Liver (tissue), 3 donors: ENCODE measurements around the gene FAM124A.

ENCODE experiments used
- CTCF ChIP-seq: fragments of 150-350 bp; IDR thresholded peaks from 2 replicates; pipeline ENCODE4 v1.5.1; 2017; ENCODE audit warnings: improper control_type of control experiment, low read depth, low read length; ENCODE audit not compliant: missing input control
- GABPA ChIP-seq, 2 donors: IDR thresholded peaks in 1 of 2; conservative IDR thresholded peaks in 1 of 2; 2 replicates each; pipeline ENCODE4 v1.6.1; 2016; ENCODE audit warnings: antibody characterized with exemption in 2 of 2, mild to moderate bottlenecking in 1 of 2, moderate library complexity in 1 of 2
- MAX ChIP-seq: IDR thresholded peaks from 2 replicates; pipeline ENCODE4 v1.6.1; 2016; ENCODE audit warnings: antibody characterized with exemption
- RAD21 ChIP-seq, 2 donors: IDR thresholded peaks; 2 replicates each; pipeline ENCODE4 v1.6.1; 2016; ENCODE audit warnings: antibody characterized with exemption in 2 of 2, mild to moderate bottlenecking in 2 of 2
- REST ChIP-seq: IDR thresholded peaks from 2 replicates; pipeline ENCODE4 v1.6.1; 2016; ENCODE audit warnings: antibody characterized with exemption, mild to moderate bottlenecking
- RXRA ChIP-seq, 2 donors: IDR thresholded peaks; 2 replicates each; pipeline ENCODE4 v1.6.1; 2017 to 2018; ENCODE audit warnings: antibody characterized with exemption in 2 of 2, mild to moderate bottlenecking in 1 of 2
- SP1 ChIP-seq: IDR thresholded peaks from 2 replicates; pipeline ENCODE4 v1.6.1; 2018; ENCODE audit warnings: antibody characterized with exemption, mild to moderate bottlenecking
- YY1 ChIP-seq: IDR thresholded peaks from 2 replicates; pipeline ENCODE4 v1.6.1; 2016; ENCODE audit warnings: antibody characterized with exemption, mild to moderate bottlenecking
- ZBTB33 ChIP-seq: IDR thresholded peaks from 2 replicates; pipeline ENCODE4 v1.6.1; 2016; ENCODE audit warnings: antibody characterized with exemption
- donor health status: healthy.
- donor health status: healthy.

GRCh38 chr13:51333826-51334225 lies 111.6 kb downstream of the FAM124A start:
- no peak for TF ChIP-seq CTCF
- TF ChIP-seq RAD21 (IDR thresholded peaks at IDR 0.05): no peak
- TF ChIP-seq SP1: no peak
- TF ChIP-seq ZBTB33: no peak
- no peak for TF ChIP-seq RXRA (IDR thresholded peaks at IDR 0.05)
- TF ChIP-seq YY1: no peak
- no peak for TF ChIP-seq GABPA (IDR thresholded peaks at IDR 0.05 in 1 of 2, conservative IDR thresholded peaks at IDR 0.05 in 1 of 2)
- TF ChIP-seq MAX: no peak
- no peak for TF ChIP-seq REST
